Renal pelvis (tissue), 4 donors: Measurements from ENCODE around the gene RTL1. TPM values are rescaled to one million over a fixed set of nuclear protein-coding genes. Genes with fewer than 3 reads are reported as not detected.

Experiments used
- DNase-seq: peaks from one replicate; pipeline ENCODE4 v3.0.0-alpha.2; 2013
- polyA plus RNA-seq, 3 donors: library from polyadenylated mRNA; unstranded; fragments of 120-200 nt; gene quantifications; one replicate each; pipeline ENCODE4 v1.2.1, GENCODE V29; 2013; ENCODE audit not compliant: insufficient read length in 3 of 3

RTL1 gene
- polyA plus RNA-seq, 3 donors: 0.10 to 0.13 TPM; not detected in 1

DNA sequence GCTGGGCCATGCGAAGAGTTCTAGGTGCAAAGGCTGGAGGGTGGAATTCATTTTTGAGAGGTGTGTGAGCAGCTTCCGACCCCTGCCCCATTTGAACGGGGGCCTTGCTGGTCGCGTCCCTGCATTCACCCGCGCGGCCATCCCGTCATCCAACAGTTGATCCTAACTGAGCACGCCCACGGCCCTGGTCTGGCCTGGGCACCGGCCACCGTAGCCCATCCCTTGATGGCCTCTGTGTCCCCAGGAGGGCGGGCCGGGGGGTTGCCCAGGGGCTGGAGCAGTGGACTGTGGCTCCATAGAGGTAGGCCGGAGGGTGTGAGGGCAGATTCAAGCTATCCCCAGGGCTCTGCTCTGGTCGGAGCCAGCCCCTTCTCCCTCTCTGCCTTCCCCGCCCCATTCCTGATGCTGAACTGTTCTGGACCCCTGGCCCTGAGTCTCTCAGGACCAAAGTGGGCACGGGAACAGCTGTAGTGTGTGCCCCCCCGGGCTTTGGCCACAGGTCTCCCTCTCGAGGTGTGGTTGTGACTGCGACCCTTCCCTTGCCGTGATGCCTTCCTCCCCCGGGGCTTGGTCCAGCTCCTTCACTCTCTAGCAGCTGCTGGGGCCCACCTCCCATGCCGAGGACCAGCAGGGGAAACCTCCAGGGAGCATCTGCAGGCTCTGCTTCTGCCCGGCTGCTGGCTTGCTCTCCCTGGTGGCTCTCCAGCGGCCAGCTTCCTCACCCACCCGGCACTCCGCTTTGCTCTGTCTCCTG is 68.6 kb downstream of the RTL1 start:
- no peak for DNase-seq

DNA sequence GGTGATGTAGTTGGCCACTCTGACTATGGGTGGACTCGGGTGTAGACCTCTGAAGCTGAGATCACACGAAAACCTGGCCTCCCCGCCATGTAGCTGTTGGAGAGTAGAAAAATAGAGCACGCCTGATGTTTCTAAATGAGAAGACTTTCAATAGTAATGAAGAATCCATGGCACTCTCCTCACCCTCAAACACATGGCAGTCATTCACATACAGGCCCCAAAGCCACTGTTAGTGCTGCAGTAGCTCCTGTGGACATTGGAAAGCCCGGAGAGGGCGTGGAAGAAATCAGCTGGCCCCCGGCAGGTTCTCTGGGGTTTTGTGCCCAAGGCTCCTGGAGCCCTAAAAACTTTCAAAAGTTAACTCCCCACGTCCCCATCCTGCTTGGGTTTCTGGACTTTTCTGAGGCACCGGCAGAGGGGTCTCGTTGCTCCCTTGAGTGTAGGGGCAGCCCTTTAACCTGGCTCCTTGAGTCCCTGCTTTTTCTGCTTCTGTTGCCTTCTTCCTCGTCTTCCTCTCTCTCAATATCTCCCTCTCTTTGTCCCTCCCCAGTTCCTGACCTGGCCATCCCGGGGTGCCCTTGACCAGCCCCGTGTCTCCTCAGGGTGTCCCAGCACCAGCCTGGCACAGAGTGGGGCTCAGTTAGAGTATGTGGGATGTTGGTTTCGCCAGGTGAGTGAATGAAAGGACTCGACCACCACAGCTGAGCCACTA is 69.3 kb downstream of the RTL1 start:
- no peak for DNase-seq

DNA sequence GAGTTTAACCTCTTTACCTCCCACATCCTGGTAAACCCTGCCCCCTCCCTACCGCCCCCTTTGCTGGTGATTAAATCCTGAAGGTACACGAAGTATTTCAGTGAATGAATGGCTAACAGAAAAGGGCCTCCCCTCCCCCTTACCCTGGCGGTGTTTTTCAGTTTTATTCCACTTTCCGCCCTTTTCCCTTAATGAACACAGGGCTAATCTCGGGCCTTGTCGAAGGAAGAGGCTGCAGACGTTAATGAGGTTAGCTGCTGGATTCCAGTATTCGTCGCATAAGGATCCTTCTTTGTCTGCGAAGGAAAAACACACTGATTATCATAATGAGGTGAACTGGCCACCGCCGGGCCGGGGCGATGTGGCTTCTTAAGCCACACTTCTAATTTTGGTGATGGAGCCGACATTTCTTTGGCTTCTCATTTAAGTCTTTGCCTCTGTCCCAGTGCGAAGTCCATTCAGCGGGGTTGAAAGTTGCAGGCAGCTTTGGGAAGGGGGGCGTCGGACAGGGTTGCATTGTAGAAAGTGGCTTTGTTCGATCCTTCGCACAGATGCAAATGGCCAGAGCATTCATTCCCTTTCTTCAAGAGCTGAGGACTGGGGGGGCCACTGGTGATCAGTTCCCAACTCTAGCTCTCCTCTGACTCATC is 71.1 kb downstream of the RTL1 start:
- no peak for DNase-seq

DNA sequence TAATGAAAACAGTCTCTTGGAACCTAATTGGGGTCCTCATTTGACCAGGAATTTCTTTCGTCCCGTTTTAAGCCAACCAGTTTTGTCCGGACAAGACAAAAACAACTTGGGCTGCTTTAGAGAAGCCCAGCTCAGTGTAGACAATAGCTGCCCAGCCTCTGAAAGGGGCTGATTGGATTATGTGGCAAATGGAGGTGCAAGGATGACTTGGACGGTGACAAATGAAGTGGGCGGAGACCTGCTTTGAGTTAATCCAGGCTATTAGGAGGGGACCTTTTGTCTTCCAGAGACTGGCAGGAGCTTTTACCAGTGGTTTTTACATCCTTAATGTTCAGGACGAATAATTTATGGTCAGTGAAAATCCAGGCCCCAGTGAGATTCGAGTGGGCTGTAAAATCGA is 72.8 kb downstream of the RTL1 start:
- no peak for DNase-seq

Other genes starting within 250 kb of the RTL1 start
- gene DLK1, start 176.8 kb downstream of the RTL1 start, polyA plus RNA-seq: 10 to 100 TPM; 13.0 to 17.6 (median 15.2) TPM
- gene MEG3, start 77.6 kb downstream of the RTL1 start, polyA plus RNA-seq: 100 to 1,000 TPM; 122 to 305 (median 222) TPM